NOMO-1 treated with DMSO at 0.1 percent for 48 hours (cell line): ENCODE results near the gene DVL1.

Experiments
- DNase-seq: peaks from one replicate; lab custom pipeline; 2025; ENCODE audit not compliant: unreplicated experiment; lab: John Stamatoyannopoulos, UW

The DVL1 gene

DNA sequence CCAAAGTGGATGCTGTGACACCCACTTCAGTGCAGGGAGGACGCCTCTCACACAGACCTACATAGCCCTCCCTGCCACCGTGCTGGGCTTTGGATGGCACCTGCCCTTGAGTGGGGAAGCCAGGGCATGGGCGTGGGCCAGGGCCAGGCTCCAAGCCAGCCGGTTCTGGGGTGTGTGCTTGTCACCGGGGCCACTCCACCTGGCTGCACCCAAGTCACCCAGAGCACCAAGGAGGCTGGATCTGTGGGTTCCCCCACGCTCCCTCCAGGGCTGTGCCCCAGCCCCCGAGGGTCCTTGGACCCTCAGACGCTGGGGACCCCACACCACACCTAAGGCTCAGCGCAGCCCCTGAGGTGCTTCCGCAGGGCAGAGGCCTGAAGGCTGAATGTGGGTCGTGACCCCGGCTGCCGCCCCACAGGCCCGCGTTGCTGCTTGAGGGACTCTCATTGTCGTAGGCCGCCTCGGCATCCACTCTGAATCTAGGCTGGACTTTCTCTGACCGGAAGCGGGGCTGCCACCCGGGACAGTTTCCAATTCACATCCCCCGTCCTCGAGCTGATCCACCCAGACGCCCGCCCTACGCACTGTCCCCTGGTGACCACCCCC is 7.7 kb upstream of the DVL1 start:
- DNase-seq: no peak

DNA sequence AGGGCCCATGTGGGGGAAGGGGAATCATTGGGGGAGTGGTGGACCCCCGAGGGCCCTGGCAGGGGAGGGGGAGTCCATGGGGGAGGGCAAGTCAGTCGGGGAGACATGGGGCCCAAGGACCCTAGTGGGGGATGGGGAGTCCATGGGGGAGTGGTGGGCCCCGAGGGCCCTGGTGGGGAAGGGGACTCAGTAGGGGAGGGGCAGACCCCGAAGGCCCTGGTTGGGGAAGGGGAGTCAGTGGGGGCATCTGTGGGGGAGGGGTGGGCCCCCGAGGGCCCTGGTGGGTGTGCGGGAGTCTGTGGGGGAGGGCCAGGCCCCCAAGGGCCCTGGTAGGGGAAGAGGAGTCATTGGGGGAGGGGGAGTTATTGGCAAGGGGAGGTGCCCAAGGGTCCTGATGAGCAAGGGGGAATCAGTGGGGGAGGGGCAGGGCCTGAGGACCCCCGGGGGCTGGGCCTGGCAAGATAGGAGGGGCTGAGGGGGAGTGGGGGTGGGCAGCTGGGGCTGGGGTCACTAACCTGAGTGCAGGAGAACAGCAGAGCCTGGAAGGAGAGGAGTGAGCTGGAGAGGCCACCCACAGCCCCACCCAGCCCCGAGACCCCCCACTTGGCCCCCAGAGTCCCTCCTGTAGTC is 7.1 kb upstream of the DVL1 start:
- DNase-seq: no peak

DNA sequence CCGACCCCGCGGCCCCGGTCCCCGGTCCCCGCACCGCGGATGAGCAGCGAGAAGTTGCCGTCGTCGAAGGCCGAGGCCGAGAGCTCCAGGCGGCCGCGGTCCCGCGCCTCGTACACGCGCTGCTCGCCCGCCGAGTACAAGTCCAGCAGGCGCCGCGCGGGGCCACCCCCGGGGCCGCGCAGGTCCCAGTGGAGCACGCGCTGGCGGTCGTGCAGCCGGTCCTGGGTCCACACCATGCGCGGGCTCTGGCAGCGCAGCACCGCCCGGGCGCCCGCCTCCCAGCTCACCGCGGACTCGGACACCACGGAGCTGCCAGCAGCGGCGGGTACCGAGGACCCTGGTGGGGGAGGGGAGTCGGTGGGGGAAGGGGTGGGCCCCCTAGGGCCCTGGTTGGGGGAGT is 6.2 kb upstream of the DVL1 start:
- peak; percentile 32 for DNase-seq

DNA sequence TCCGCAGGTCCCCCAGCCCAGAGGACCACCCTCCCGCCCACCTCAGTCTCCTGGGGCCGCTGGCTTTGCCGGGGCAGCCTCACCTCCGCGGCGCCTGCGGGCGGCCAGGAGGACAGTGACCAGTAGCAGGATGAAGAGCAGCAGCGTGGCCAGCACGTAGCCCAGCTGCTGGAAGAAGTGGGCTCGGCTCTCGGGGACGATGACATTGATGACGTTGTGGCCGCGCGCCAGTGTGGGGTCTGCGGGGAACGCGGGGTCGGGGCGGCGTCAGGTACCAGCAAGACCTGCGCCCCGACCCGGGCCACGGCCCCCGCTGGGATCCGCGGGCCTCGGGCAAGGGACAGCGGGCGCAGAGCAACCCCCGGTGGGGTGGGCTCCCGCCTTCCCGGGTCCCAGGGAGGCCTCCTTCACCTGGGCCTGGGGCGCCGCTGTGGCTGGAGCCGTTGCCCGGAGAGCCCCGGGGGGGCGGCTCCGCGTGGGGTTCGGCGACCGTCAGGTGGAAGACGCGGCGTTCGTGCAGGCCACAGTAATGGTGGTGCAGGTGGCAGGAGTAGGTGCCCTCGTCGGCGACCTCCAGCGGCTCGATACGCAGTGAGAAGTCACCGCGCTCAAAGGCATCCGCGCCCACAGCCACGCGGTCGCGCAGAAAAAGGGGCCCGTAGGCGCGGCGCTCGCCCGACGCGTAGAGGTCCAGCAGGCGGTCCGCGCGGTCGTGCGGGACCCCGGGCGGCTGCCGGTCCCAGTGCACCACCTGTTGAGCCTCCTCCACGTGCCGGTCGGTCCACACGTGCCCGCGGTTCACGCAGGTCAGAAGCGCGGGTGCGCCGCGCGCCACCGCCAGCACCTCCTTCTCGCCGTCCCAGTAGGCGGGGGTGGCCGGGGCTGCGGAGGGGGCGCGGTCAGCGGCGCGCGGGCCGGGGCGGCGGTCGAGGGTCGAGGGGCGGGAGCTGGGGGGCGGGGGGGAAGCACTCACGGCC is 5.3 kb upstream of the DVL1 start:
- DNase-seq: no peak

DNA sequence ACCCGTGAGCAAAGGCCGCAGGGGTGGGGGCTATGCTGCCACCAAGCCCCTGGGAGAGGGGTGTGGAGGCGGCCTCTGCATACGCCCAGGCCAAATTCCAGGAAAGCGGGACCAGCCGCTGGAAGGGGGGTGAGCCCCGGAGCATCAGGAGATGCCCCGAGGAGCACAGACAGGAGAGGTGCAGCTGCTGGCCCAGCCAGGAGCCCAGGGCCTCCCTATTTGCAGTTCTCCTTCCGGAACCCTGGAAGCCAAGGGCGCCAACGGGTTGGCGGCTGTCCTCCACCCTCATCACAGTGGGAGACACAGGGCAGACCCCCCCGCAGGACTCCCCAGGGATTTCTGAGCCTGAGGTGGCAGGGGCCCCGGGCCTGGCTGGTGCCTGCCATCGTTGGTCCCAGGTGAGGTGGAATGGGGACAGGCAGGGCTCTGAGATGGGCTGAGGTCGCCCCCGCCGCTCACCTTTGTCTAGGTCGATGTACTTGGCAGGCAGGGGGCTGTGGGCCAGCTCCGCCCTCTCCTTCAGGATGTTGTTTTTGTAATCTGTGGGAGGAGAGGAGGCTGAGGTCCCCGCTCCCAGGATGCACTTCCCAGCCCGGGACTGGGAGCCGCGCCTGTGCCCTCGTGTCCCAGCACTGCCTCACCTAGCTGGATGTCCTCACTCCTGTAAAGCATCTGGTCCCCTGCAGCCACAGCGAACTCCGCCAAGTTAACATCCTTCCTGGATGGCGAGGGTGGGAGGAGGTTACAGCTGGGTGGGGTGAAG is 4.4 kb upstream of the DVL1 start:
- no peak for DNase-seq

DNA sequence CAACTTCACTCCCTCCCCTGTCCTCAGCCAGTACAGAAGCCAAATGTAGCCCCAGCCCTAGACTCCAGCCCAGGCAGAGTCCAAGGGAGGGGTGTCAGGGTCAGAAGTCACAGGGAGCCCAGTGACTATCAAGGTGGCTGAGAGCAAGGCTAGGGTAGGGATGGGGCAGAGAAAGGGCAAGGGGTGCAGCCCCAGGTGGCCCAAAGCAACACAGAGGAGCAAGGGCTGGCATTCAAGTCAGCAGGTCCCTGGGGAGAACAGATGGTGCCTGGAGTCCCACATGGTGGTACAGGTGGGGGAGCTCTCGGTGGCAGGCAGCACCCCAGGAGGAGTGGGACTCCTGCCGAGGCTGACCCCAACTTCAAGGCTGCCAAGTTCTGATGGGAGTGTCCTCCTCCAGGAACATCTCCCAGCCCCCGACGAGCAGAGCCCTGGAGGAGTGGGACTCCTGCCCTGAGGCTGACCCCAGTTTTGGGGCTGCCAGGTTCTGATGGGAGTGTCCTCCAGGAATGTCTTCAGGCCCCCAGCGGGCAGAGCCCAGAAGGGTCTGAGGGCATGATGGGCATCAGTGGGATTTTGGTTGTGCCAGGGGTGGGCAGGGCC is 3.7 kb upstream of the DVL1 start:
- DNase-seq: no peak

DNA sequence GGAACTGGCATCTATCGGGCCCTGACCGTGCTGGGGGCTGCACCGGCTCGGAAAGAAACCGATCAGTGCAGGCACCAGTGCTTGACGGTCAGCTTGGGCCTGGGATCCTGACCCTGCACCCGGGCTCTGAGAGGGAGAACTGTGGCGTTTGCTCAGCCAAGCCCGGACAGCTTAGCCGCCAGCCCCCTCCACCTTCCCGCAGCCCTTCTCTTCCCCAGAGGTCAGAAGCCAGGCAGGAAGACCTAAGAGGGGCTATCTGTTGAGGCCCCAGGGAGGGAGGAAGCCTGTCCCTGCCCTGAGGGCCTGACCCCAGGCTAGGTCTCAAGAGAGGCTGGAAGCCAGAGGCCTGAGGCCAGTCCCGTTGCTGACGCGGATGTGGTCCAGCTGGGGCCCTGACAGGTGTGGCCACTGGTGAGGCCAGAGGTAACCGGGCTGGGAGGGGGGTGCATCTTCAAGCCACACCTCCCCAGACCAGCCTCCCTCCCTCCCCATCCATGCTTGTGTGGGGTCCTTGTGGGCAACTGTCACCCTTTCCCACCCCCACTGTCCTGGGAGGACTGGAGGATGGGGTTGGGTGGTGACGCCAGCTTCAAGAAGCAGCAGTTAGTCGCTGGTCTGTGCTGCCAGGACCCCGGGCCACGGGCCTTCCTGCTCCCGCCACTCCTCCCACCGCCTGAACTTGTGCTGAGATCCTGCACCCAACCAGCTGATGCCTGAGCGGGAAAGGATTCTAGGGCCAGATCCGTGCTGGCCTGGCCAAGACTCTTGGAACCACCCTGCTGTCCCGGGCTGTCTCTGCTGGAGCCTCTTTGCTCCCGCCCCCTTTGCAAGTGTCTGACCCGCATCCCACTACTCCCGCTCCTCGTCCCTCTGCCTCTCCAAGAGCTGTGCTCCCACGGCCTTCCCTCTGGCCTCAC is 2.6 kb upstream of the DVL1 start:
- DNase-seq: no peak

DNA sequence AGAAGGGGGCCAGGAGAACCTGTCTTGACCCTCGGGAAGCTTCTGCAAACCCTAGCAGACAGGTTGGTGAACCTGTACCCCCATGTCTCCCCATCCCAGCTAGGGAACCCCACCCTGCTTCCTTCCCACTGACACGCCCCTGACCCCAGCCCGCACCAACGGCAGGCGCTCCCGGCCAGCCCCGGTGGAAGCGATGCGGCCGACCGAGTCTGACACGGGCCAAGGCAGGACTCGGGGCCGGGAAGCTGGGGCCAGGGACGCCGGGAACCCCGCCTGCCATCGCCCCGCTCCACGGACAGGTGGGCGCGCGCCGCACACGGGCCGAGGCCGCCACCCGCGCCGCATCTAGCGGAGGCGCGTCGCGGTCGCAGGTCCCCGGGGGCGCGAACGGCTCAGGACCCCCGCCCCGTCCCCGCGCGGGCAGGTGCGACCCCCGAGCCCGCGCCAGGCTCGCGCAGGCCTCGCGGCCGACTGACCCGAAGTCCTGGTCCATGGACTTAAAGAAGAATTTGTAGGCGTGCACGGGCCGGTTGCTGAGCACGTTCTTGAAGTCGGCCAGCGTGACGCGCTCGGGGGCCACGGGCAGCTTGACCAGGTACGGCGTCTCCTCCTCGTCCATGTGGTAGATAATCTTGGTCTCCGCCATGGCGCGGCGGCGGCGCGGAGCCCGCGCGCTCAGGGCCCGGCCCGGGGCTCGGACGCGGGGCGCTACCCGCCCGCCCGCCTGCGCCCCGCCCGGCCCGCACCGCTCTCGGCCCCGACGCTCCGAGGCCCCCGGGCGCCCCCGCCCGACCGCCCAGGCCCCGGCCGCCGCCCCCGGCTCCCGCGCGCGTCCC is 580 bp downstream of the DVL1 start:
- DNase-seq: no peak

DNA sequence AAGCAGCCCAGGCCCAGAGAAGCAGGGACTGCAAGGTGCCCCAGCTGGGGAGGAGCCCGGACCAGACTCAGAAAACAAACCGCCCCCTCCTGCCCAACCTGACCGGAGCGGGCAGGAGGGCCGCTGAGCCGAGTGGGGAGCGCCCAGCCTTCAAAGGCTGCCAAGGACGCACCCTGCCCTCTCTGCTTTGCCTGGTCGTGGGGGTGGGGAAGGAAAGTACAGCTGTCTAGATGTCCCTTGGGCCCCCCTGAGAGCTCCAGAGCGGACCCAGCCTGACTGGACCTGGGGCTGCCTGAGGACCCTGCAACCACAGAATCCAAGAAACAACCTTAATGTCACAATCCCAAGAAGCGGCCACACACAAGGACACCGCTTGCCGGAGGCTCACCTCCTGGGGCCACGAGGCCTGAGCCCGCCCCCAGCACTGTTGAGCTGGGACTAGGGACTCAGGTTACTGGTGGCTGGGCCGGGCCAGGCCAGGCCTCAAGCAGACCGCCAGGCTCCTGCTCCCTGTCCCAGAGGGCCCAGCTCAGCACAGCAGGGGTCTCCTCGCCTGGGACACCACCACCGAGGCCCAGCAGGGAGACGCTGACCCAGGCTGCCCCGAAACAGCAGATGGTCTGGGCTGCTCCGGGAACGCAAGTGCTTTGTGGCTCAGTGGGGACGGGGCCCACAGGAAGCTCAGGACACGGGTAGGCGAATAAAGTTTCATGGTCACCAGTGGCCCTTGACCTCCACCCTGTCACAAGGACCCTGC is 1.4 kb downstream of the DVL1 start:
- DNase-seq: no peak

DNA sequence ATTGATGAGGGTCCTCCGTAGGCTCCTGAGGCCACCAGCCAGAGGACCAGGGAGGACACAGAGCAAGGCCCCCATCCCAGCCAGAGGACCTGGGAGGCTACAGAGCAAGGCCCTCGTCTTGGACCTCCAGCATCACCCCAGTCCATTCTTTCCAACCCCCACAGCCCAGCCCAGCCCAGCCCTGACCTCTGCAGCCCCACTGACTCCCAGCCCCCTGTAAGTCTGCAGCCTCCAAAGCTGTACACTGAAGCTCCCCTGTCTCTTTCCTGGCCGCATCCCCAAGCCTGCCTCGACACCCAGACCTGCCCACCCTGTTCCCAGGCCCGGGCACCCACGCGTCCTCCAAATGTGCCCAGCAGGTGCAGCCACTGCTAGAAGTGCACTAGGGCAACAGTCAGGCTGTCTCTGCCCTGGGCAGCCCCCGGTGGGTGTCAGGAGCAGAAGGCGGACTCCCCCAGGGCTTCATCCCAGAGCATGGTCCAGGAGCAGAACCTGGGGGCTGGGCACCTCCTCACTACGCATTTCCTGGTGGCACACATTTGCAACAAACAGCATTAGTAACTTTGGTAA is 2.1 kb downstream of the DVL1 start:
- DNase-seq: no peak

DNA sequence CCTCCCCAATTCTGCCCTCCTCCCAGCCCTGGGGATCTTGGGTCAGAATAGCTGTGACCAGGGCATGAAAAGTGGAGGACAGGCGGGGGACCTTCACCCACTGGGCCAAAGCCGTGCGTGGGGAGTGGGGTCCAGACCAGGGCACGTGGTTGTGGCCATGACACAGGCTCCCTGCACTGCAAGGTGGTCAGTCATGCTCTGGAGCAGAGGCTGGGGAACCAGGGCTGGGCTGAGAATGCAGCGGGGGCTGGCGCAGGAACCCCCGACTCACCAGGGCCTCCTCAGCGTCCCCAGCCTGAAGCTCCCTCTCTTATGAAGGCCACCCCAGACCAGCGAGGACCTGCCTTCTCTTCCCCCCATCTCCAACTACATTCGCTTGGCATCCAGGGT is 2.7 kb downstream of the DVL1 start:
- no peak for DNase-seq

DNA sequence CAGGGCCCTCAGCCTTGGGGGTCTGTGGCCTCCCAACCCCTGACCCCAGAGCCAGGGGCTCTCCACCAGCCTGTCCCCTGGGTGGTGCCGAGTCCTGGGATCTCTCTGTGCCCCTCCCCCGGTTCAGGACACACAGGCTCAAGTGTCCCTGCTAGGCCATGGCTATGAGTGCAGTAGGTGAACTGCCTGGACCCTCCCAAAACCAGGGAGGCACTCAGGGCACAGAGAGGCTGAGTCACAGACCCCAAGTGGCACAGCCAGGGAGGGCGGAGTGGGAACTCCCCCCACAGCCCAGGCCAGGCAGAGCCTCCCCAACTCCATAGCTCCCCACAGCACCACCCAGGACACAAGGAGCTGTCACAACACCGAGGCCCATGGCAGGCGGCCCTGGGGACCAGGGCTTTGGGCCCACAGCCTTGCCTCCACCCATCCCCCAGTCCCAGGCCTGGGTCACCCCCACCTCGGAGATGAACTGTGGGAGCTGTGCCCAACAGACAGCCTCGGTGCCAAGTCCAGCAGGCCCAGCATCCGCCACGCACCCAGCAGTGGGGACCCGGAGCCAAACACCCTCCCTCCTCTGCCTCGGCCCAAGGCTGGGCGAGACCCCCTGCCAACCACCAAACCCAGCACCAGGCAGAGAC is 3.2 kb downstream of the DVL1 start:
- no peak for DNase-seq

DNA sequence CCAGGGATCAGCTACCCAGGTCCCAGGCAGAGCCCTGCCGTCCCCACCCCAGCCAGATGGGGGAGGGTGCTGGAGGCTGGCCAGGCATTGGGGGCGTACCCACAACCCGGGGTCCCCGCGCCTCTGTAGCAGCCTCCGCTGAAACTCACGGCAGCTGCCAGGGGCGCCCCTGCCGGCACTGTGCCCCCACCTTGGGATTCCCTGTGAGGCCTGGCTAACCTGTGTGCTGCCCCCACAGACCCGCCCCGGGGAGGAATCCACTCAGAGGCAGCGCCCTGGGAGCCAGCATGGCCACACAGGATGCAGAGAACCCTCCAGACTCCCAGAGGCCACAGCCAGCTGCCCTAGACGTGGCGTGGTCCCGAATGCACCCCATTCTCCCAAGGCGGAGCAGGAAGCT is 3.8 kb downstream of the DVL1 start:
- no peak for DNase-seq

DNA sequence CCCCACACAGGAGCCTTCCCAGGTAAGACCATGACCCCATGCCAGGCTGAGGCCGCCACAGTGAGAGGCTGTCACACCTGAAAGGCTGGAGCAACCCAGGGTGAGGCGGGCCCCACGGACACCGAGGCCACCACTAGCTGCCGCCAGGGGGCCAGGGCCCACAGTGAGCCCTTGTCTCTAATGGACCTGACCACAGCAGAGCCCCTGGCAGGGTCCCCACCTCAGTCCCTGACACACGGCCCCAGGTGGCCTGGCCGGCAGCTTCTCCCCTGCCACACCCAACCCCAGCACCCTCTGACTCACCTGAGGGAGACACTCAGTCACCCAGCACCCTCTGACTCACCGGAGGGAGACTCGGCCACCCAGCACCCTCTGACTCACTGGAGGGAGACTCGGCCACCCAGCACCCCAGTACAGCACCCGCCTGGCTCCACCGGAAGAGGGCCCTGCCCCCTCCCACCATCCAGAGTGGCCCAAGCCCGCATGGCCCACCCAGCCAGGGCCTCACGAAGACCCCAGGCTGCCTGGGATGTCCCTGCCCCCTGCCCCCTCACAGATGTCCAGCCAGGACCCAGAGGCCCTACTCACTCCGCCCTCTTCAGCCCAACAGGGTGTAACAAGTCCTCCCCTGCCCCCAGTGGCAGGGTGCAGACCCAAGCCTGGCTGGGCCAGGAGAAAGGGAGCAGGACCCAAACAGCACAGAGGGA is 4.4 kb downstream of the DVL1 start:
- no peak for DNase-seq

DNA sequence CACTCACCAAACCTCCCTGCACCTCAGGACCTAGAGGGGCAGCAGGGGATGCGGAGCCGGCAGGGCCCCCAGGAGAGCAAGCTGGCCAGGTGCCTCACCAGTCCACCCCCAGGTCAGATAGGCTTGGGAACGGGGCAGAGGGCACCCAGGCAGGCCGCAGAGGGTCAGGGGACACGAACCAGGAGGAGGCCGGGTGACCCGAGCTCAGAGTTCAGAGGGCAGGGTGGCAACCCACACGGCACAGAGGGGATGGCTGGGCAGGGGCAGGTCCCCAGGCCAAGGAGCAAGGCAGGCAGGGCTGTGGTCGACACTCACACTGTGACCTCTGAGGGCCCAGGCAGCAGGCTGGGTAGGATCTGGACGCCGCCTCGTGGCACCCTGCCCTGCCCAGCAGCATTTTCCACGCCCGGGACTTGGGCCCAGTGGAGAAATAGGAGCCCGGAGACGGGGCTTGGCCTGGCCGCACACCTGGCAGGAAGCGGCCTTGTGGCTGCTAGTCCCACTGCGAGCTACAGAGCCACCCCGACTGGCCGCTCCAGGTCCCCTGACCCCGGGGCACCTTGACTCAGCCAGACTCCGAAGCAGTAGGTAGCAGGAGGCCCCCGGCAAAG is 5.3 kb downstream of the DVL1 start:
- DNase-seq: no peak

DNA sequence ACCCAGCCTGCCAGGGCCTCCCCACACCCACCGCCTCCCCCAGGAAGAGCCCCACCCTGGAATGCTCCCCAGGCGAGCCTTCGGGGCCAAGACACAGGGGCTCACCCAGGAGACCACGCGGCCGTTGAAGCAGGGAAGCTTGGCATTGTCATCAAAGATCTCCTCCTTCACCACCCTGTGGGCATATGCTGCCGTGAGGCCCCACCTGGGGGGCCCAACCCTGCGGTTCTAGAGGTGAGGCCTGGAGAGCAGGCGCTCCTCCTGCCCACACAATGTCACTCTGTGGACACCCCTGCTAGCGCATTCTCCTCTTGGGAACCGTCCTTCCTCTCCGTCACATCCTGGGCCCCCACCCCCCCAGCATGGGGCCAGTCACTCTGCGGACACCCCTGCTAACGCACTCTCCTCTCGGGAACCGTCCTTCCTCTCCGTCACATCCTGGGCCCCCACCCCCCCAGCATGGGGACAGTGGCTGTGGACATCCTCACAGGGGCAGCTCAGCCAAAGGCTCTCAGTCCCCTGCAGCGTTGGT is 6.6 kb downstream of the DVL1 start:
- no peak for DNase-seq
